Endothelial cell of umbilical vein (primary cell): ENCODE results near the gene ENGASE. TPM values are rescaled to one million over a fixed set of nuclear protein-coding genes. Genes with fewer than 3 reads are reported as not detected.

Source experiments
- BruUV-seq: library from RNA; stranded (reverse); fragments of 400-500 nt; replicated peaks from 2 replicates; lab custom pipeline; 2021; lab: Mats Ljungman, UMichigan
- CTCF ChIA-PET: fragments of 300-600, 350-600 bp; sonication (Branson Sonifier 250); formaldehyde crosslinking; loops from one replicate; lab custom pipeline; 2021; ENCODE audit warnings: antibody characterized with exemption, inconsistent platforms; lab: Charles Lee
- POLR2A ChIA-PET: fragments of 300-600, 350-600 bp; sonication (Branson Sonifier 250); formaldehyde crosslinking; loops from one replicate; lab custom pipeline; 2021; ENCODE audit warnings: antibody characterized with exemption, inconsistent platforms; lab: Charles Lee
- DNase-seq: peaks from one replicate; pipeline ENCODE4 v3.0.0-alpha.2; 2011; ENCODE audit warnings: low read depth, low spot score
- FAIRE-seq: peaks from 2 replicates; lab custom pipeline; 2011; peaks lifted over from hg19 to GRCh38; lab: Jason Lieb, UNC
- H2AFZ ChIP-seq: 2 replicates; pipeline ENCODE4 v1.6.0; 2012; ENCODE audit warnings: low read depth, low read length, control low read depth, inconsistent platforms
- H3K27ac ChIP-seq: 2 replicates; pipeline ENCODE4 v1.5.1; 2011; ENCODE audit warnings: low read depth, mild to moderate bottlenecking, control low read depth, low read length, moderate library complexity; ENCODE audit not compliant: insufficient read depth
- H3K27me3 ChIP-seq, 2 experiments: 2 replicates each; pipeline versions ENCODE4 v1.6.0 to v1.6.1; 2011; ENCODE audit warnings: low read length in 2 of 2, mixed read lengths in 1 of 2; ENCODE audit not compliant: control insufficient read depth in 2 of 2, insufficient read depth in 2 of 2
- H3K36me3 ChIP-seq, 2 experiments: 2 replicates in 1 of 2; 3 replicates in 1 of 2; pipeline ENCODE4 v1.5.1; 2011; ENCODE audit warnings: low read length in 2 of 2, mild to moderate bottlenecking in 1 of 2, moderate library complexity in 1 of 2; ENCODE audit not compliant: control insufficient read depth in 2 of 2, insufficient read depth in 2 of 2; ENCODE audit errors: extremely low read depth in 1 of 2
- H3K4me1 ChIP-seq: 3 replicates; pipeline ENCODE4 v1.5.1; 2011; ENCODE audit warnings: mild to moderate bottlenecking, low read length; ENCODE audit not compliant: control insufficient read depth, insufficient read depth; ENCODE audit errors: extremely low read depth
- H3K4me2 ChIP-seq: 2 replicates; pipeline ENCODE4 v1.6.1; 2011; ENCODE audit warnings: low read length, control low read depth, mixed read lengths; ENCODE audit not compliant: insufficient read depth
- H3K4me3 ChIP-seq, 3 experiments: fragments of 200-600 bp in 1 of 3; sonication (generic), shearing (Covaris generic) in 1 of 3; replicated peaks in 1 of 3; 2 replicates each; pipeline ENCODE4 v1.5.1; 2011 to 2016; ENCODE audit warnings: control low read depth in 3 of 3, low read length in 3 of 3, mild to moderate bottlenecking in 2 of 3, inconsistent platforms in 1 of 3, low read depth in 1 of 3, moderate library complexity in 1 of 3; ENCODE audit not compliant: insufficient read depth in 1 of 3
- H3K79me2 ChIP-seq: 2 replicates; pipeline ENCODE4 v1.6.0; 2012; ENCODE audit warnings: low read length, inconsistent platforms; ENCODE audit not compliant: control insufficient read depth, insufficient read depth
- H3K9ac ChIP-seq: replicated peaks from 2 replicates; pipeline ENCODE3; 2011; ENCODE audit warnings: low read length, control low read depth; ENCODE audit not compliant: insufficient read depth; ENCODE audit errors: extremely low read depth
- H3K9me1 ChIP-seq: replicated peaks from 3 replicates; pipeline ENCODE4 v1.6.0; 2011; ENCODE audit warnings: mild to moderate bottlenecking, low read length; ENCODE audit not compliant: control insufficient read depth, insufficient read depth; ENCODE audit errors: extremely low read depth
- H3K9me3 ChIP-seq: replicated peaks from 2 replicates; pipeline ENCODE4 v1.5.1; 2012; ENCODE audit warnings: low read length, inconsistent platforms; ENCODE audit not compliant: control insufficient read depth, insufficient read depth
- H4K20me1 ChIP-seq: replicated peaks from 2 replicates; pipeline ENCODE3; 2011; ENCODE audit warnings: mild to moderate bottlenecking, low read length; ENCODE audit not compliant: control insufficient read depth, insufficient read depth; ENCODE audit errors: extremely low read depth
- EZH2 ChIP-seq: IDR thresholded peaks from 2 replicates; pipeline ENCODE4 v1.6.1; 2012; ENCODE audit warnings: borderline replicate concordance, low read depth, mild to moderate bottlenecking, moderate library complexity, low read length, inconsistent platforms; ENCODE audit not compliant: severe bottlenecking
- FOS ChIP-seq: IDR thresholded peaks from 2 replicates; pipeline ENCODE4 v1.6.1; 2011; ENCODE audit warnings: mild to moderate bottlenecking, low read length, moderate library complexity, borderline replicate concordance; ENCODE audit not compliant: insufficient read depth
- GATA2 ChIP-seq: IDR thresholded peaks from 2 replicates; pipeline ENCODE4 v1.7.0; 2011; ENCODE audit warnings: low read depth, mild to moderate bottlenecking, moderate library complexity, mixed read lengths, low read length; ENCODE audit not compliant: insufficient read length, insufficient read depth
- JUN ChIP-seq: IDR thresholded peaks from 2 replicates; pipeline ENCODE4 v1.6.1; 2011; ENCODE audit warnings: borderline replicate concordance, low read depth; ENCODE audit not compliant: insufficient read length, insufficient read depth
- MYC ChIP-seq: IDR thresholded peaks from one replicate; pipeline ENCODE4 v1.6.1; 2011; ENCODE audit warnings: mild to moderate bottlenecking, low read depth, low read length
- POLR2A ChIP-seq: IDR thresholded peaks from 2 replicates; pipeline ENCODE4 v1.6.1; 2012; ENCODE audit warnings: low read depth, mild to moderate bottlenecking, control low read depth, low read length
- POLR2AphosphoS5 ChIP-seq: IDR thresholded peaks from 2 replicates; pipeline ENCODE4 v1.6.1; 2012; ENCODE audit warnings: low read depth, mild to moderate bottlenecking, control low read depth, low read length, moderate library complexity; ENCODE audit not compliant: insufficient read depth
- dilution Hi-C: fragments of 300-500 bp; cut with MboI; formaldehyde crosslinking; loops from one replicate; pipeline ENCODE4 v1.15.0; 2019; ENCODE audit warnings: low sequenced_read_pairs; ENCODE audit not compliant: extremely low pct_ligation_motif_present
- intact Hi-C: fragments of 100-400 bp; cut with micrococcal nuclease; formaldehyde crosslinking; loops from one replicate; pipeline ENCODE4 v1.10.0; 2022
- polyA plus RNA-seq, 4 experiments: library from polyadenylated mRNA; depleted of rRNA in 3 of 4; stranded (reverse) in 3 of 4; unstranded in 1 of 4; fragments of >200 nt; gene quantifications; 2 replicates each; pipeline versions ENCODE4 v1.2.1 to v1.2.3, GENCODE V29; 2011 to 2012; ENCODE audit warnings: missing spikeins in 1 of 4
- total RNA-seq: library from RNA; stranded (reverse); gene quantifications from 2 replicates; pipeline ENCODE4 v1.2.3, GENCODE V29; 2021
- TF ChIP-seq, protein P1 (sequence below), 2 donors: IDR thresholded peaks; 1 replicate in 1 of 2; 2 replicates in 1 of 2; pipeline ENCODE4 v1.5.1; 2011; ENCODE audit warnings: low read length in 2 of 2, mild to moderate bottlenecking in 2 of 2, moderate library complexity in 2 of 2, control low read depth in 1 of 2, inconsistent platforms in 1 of 2, low read depth in 1 of 2; ENCODE audit not compliant: insufficient read depth in 1 of 2; ENCODE audit errors: extremely low read depth in 1 of 2
- TF ChIP-seq, protein P2 (sequence below): IDR thresholded peaks from 2 replicates; pipeline ENCODE4 v1.6.1; 2011; ENCODE audit not compliant: insufficient read depth, insufficient read length

ENGASE gene
- total and polyA plus RNA-seq, 2 donors (not counting 3 experiments of a cell fraction or from before 2014, with no cell fraction given), result 13.7 to 20.8 TPM

DNA sequence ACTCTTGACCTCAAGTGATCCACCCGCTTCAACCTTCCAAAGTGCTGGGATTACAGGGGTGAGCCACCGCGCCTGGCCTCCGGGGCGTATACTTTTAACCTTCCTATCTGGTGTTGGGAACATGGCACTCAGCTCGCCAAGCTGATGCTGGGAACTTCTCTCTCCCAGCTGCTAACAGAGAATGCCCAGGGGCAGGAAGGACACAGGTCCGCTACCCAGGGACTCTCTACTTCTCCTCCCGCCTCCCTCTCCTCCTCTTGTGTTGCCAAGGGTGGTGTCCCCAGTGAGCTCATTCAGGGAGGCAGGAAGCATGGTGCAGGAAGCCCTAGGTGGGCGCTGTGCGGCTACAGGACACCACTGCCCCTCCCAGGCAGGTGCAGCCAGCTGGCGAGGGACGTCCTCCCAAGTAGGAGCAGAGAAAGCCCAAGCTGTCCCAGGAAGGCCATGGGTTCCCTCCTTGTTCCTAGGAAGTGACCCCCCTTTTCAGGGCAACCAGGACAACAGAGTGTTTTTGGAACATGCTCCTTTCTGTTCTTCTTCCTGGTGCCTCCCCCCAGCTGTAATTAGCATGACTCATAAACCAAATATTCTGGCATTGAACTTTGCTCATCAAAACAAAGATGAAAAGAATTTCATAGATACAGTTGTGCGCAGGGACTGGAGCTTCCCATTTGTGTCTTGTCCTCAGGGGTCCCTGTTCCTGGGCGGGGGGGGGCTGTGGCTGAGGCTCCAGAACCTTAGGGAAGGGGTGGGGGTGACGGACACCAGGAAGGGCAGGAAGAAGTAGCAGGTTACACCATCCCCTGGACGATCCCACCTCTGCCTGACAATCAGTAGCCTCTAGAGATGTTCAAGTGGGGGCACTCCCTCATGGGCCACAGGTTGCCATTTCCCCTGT, 48.0 kb upstream of the ENGASE start:
- peak; percentile 87 for FAIRE-seq
- Histone ChIP-seq H3K36me3 (no peaks in the 10 kb centered on the region), H3K4me3 (no peak overlapping the region), H4K20me1 (no peaks in the 10 kb centered on the region), H3K9ac (no peak overlapping the region), H3K4me2 (peak overlapping the region; percentile 49), H2AFZ (peak overlapping the region; percentile 38), H3K27me3 (peaks cover 0 to 14% of the 10 kb centered on the region in 2 experiments), H3K9me1 (no peaks in the 10 kb centered on the region), H3K27ac (no peak overlapping the region), H3K79me2 (no peaks in the 10 kb centered on the region), H3K9me3 (no peaks in the 10 kb centered on the region), H3K4me1 (peaks cover 28% of the 10 kb centered on the region)
- BruUV-seq, result no TSS peak
- dilution Hi-C loops (no loop called here), intact Hi-C loops (loop anchor here (1.0 kb wide), 1 partner anchor 7 kb away; no protein-coding TSS in a partner anchor)
- no peak for DNase-seq
- CTCF ChIA-PET, result interaction anchor here (0.7 to 6.2 kb wide), 10 partner anchors 9 to 374 kb away, joined by 3 to 91 read pairs (median 5); no protein-coding TSS in a partner anchor
- POLR2A ChIA-PET, result interaction anchor here (1.1 kb wide), 1 partner anchor 17 kb away, joined by 3 read pairs; the partner anchor contains the start of gene CANT1
- TF ChIP-seq GATA2 (no peak), FOS (peak; percentile 64), POLR2AphosphoS5 (no peak), EZH2 (no peak), JUN (peak; percentile 71), POLR2A (no peak), MYC (no peak)
- TF ChIP-seq, protein P1, sequence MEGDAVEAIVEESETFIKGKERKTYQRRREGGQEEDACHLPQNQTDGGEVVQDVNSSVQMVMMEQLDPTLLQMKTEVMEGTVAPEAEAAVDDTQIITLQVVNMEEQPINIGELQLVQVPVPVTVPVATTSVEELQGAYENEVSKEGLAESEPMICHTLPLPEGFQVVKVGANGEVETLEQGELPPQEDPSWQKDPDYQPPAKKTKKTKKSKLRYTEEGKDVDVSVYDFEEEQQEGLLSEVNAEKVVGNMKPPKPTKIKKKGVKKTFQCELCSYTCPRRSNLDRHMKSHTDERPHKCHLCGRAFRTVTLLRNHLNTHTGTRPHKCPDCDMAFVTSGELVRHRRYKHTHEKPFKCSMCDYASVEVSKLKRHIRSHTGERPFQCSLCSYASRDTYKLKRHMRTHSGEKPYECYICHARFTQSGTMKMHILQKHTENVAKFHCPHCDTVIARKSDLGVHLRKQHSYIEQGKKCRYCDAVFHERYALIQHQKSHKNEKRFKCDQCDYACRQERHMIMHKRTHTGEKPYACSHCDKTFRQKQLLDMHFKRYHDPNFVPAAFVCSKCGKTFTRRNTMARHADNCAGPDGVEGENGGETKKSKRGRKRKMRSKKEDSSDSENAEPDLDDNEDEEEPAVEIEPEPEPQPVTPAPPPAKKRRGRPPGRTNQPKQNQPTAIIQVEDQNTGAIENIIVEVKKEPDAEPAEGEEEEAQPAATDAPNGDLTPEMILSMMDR (IDR thresholded peaks at IDR 0.05; ENCODE audit: extremely low read depth in 1 of 2, insufficient read depth in 1 of 2, low read depth in 1 of 2, low read length in 2 of 2), result no peak
- TF ChIP-seq, protein P2, sequence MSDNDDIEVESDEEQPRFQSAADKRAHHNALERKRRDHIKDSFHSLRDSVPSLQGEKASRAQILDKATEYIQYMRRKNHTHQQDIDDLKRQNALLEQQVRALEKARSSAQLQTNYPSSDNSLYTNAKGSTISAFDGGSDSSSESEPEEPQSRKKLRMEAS, result no peak
